NOMO-1 (cell line): Measurements from ENCODE around the gene BEND2.
"Not testable (repeated sequence)": the region's sequence is repeated elsewhere in the genome, so short reads cannot be mapped to it uniquely, and the experiment has no call there.

Experiments used
- DNase-seq, 2 experiments: peaks; one replicate each; lab custom pipeline; 2025; ENCODE audit not compliant: unreplicated experiment in 2 of 2; lab: John Stamatoyannopoulos, UW

The BEND2 gene

DNA sequence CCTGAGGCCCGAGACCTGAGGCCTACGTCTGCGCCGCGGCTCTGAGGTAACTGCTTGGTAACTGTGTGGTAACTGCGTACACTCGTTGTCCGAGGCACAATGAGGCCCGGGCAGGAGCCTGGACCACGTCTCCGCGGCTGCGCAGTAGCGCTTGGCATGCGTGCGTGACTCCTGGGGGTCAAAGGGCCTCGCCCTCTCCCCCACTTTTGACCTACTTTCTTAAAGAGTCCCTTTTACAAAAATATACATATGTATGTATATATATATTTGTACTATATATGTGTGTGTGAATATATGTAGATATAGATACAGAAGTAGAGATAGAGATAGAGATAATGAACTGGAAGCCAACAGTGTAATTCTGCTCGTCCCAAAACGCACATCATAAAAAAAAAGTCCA lies at the start of gene BEND2:
Gene BEND2 (minus strand): TSS at position 101 of the 400 bp plus-strand sequence. CDS start 136 bp downstream, outside the sequence.
- DNase-seq = no peak

GRCh38 chrX:18255059-18255458 lies 34.4 kb upstream of the BEND2 start:
- DNase-seq = no peak

- no peak for DNase-seq
Observed at GRCh38 chrX:18252644-18253359, 32.1 kb upstream of the BEND2 start.

GRCh38 chrX:18229646-18230045 lies 9.0 kb upstream of the BEND2 start:
- DNase-seq = not testable (repeated sequence)

- DNase-seq = no peak
Observed at GRCh38 chrX:18228069-18228468, 7.4 kb upstream of the BEND2 start.

- DNase-seq = no peak
Observed at GRCh38 chrX:18227458-18227857, 6.8 kb upstream of the BEND2 start.

DNA sequence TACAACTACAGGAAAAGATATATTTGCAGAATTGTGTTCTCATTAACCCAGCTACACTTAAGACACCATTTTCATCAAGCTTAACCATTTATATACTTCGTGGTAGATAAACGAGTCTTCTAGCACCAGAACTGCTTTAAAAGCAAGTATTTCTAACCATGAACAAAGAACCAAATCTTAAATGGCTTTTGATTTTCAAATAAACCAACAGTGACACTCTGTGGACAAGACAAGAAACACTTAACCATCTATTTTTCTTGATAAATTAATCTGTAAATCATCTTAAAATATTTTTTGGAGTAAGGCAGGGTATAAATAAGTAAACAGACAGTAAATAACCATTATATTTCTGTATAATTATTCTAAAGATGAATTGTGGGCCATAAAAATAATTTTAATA lies 10.2 kb downstream of the BEND2 start:
- no peak for DNase-seq

DNA sequence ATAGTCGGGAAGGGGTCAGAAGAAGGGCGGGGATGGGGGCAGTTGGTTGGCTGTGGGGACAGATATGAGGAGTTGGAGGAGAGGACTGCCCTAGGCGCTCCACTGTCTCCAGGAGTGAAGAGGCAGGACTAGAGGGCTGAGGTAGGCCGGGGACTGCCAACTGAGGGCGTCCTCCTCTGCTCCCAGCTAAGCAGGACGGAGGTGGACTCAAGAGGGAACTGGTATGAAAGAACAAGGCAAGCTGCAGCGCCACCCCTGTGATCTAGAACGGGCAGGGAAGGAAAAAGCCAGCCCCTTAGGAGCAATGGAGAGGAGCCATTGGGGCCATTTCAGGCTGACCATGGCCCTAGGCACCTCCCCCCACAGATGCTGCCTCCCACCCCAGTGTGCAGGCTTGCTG lies 14.0 kb downstream of the BEND2 start:
- DNase-seq = no peak

DNA sequence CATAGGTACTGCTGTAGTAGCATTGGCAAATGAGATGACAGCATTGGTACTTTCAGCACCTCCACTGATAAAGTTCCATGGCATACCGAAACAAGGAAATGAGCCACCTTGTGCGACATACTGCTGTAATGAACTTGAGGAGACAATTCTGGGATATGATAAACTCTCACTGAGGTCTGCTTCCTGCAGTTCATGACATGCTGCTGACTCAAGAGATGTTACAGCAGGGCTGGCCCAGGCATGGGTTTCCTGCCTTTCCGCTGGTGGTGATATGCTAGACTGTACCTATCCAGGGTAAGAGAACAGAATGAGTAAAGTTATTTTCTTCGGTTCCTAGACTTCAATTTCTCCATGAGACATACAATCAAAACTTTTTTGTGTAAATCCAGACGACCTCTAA lies 17.1 kb downstream of the BEND2 start:
- no peak for DNase-seq

GRCh38 chrX:18194688-18195087 lies 26.0 kb downstream of the BEND2 start:
- DNase-seq = no peak

DNA sequence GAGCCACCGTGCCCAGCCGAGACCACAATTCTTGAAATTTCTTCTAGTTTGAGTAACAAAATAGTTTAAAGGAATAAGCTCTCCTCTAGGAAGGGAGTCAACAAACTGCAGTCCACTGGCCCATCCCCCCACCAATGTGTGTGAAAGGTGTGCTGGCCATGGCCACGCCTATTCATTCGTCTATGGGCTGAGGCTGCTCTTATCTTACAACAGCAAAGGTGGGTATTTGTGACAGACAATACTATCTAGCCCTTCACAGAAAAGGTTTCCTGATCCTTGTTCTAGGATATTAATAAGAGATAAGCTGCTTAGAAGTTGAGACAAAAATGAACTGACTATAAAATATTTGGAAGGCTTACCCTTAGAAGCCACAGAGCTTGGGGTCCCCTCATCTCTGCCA lies 41.2 kb downstream of the BEND2 start:
- no peak for DNase-seq

GRCh38 chrX:18174971-18175370 lies 45.7 kb downstream of the BEND2 start:
- no peak for DNase-seq

- no peak for DNase-seq
Observed at GRCh38 chrX:18174209-18174608, 46.5 kb downstream of the BEND2 start.

DNA sequence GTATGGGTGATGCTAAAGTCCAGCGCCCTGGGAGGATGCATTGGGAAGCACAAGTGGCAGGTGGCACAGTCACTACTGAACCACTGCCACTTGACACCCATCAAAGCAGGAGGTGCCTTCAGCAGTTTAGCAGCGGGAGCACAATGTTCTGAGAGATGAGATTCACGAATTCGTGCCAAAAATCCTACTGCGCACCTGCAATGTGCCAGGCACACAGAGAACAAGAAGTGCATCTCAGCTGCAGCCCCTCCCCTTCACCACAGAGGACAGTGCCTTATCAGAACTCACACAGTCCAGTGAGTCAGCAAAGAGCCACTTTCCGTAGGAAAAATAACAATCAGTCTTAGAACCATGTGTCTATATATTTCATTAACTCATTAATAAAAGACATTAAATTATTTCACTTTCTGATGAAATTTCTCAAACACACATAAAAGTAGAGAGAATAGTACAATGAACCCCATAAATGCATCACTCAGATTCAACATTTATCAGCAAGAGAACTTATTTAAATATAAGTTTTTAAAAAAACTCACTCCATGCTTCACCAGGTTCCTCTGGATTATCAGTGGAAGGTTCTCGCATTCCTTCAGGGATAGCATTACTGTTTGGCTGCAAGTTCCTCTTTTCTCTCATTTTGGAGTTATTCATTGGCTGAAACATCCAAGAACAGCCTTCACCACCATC lies 47.0 kb downstream of the BEND2 start:
- DNase-seq = no peak

- DNase-seq = no peak
Observed at GRCh38 chrX:18172970-18173369, 47.7 kb downstream of the BEND2 start.

- DNase-seq = no peak
Observed at GRCh38 chrX:18170910-18171309, 49.8 kb downstream of the BEND2 start.

GRCh38 chrX:18166068-18166467 lies 54.6 kb downstream of the BEND2 start:
- DNase-seq = no peak

- DNase-seq = no peak
Observed at GRCh38 chrX:18160369-18160768, 60.3 kb downstream of the BEND2 start.

- no peak for DNase-seq
Observed at GRCh38 chrX:18158963-18159362, 61.7 kb downstream of the BEND2 start.

- no peak for DNase-seq
Observed at GRCh38 chrX:18151649-18152048, 69.0 kb downstream of the BEND2 start.

DNA sequence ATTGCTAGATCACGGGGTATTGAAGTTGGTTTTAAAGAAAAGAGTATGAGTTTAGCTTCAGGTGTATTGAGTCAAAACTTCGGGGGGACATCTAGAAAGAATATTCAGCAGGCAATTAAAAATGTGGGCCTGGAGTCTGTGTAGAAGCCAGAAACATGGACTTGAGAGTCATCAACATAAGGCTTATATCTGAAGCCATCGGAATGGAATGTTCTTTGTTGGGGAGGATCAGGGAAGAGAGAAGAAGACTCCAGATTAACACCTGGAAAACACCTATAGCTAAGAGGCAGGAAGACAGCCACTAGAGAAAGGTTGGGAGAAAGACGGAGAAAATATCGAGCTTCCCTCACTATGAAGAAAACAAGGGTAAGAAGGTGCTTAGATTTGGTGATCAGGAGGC lies 69.5 kb downstream of the BEND2 start:
- DNase-seq = no peak

GRCh38 chrX:18149454-18149853 lies 71.2 kb downstream of the BEND2 start:
- DNase-seq = no peak
